ENCODE results near the gene LHX5. TPM values are rescaled to one million over a fixed set of nuclear protein-coding genes. Genes with fewer than 3 reads are reported as not detected.
A peak's percentile ranks its signal among the peaks of the same experiment; 100 is the strongest.

The LHX5 gene
- total RNA-seq, 1 experiment from 2014 or later = 1.9 TPM

DNA sequence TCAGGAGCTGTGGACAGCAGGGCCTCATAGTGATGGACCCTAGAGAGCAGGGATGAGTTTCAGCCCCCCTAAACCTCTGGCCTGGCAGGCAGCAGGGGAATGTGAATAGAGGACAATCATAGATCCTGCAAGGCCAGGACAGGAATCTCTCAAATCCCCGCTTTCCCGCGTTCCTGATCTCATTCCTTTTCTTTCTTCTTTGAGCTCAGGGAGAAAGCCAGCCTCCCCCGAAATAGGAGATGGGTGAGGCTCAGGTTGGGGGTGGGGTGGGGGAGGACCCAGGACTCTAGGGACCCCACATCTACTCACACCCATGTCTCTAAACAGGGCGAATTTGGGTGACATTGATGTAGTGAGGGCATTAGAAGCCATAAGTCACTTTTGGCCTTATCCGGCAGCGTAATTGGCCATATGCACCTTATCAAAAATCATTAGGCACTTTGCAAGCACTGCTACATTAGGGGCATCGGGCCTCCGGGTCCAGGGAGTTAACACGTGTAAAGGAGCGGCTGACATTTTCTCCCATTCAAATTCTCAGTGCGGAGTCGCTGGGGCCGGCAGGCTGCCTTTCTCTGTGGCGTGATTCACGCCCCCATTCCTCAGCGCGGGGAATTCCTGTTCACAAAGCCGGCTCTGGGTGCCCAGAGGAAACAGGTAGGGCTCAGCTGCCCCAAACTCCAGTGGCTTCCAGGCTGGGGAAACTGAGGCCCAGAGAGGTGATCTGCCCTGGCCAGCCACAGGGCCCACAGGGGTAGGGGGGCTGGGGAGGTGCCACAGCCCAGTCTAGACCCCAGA lies 1.5 kb downstream of the LHX5 start:
- no peak overlapping the region for H3K14ac ChIP-seq (ENCODE audit: insufficient read depth, low read length)
- H3K23me2 ChIP-seq (ENCODE audit: insufficient read length, low read depth, low read length, poor library complexity, severe bottlenecking) = peaks cover 20% of the 10 kb centered on the region
- no peak overlapping the region for H4K91ac ChIP-seq (ENCODE audit: insufficient read length, low read depth, low read length)
- H2BK15ac ChIP-seq (ENCODE audit: low read depth, low read length) = no peak overlapping the region
- H3K27me3 ChIP-seq (ENCODE audit: insufficient read depth, low read length) = peaks cover 97% of the 10 kb centered on the region
- Mint-ChIP-seq H3K36me3 (ENCODE audit: insufficient read depth in 1 of 3, low read depth in 3 of 3) (peaks cover 0 to 28% (median 0%) of the 10 kb centered on the region in 3 experiments; a peak in 4 of 7 replicates), H3K4me1 (peaks cover 57 to 72% of the 10 kb centered on the region in 2 experiments), H3K4me3 (peak overlapping the region; percentile 35 to 58), H3K9me3 (peaks cover 0 to 7% of the 10 kb centered on the region in 2 experiments; a peak in 2 of 5 replicates), H3K27ac (no peak overlapping the region), H3K27me3 (ENCODE audit: low read depth) (peaks cover 99% of the 10 kb centered on the region)
- H2BK5ac ChIP-seq (ENCODE audit: insufficient read length, low read length) = no peak overlapping the region
- H2AK5ac ChIP-seq (ENCODE audit: insufficient read length, low read length) = no peak overlapping the region
- no peaks in the 10 kb centered on the region for H3K9me3 ChIP-seq (ENCODE audit: control insufficient read depth, low read depth, low read length)
- H3K4ac ChIP-seq (ENCODE audit: low read depth, low read length) = no peak overlapping the region
- no peak overlapping the region for H3K27ac ChIP-seq (ENCODE audit: insufficient read length, low read depth, low read length)
- H4K8ac ChIP-seq (replicated peaks; ENCODE audit: insufficient read length, low read depth, low read length) = no peak overlapping the region
- H3T11ph ChIP-seq (ENCODE audit: low read length) = no peak overlapping the region
- no CpG with 5 or more reads among the region's 19 CpGs for WGBS (ENCODE audit: extremely low coverage, insufficient read length, low lambda C conversion rate)
- no peak overlapping the region for H2BK20ac ChIP-seq (ENCODE audit: low read depth, low read length, poor library complexity, severe bottlenecking)
- H3K23ac ChIP-seq (ENCODE audit: insufficient read length, low read depth, low read length) = no peak overlapping the region
- H4K5ac ChIP-seq (ENCODE audit: insufficient read length, low read depth, low read length) = no peak overlapping the region
- H4K20me1 ChIP-seq (ENCODE audit: control insufficient read depth, insufficient read depth, insufficient read length) = no peaks in the 10 kb centered on the region
- no peak overlapping the region for H3K9ac ChIP-seq (ENCODE audit: extremely low read depth, insufficient read length, low read length)
- H3K56ac ChIP-seq (ENCODE audit: insufficient read length, low read depth, low read length) = no peak overlapping the region
- no peaks in the 10 kb centered on the region for H3K79me1 ChIP-seq (ENCODE audit: insufficient read depth, low read depth, low read length, poor library complexity, severe bottlenecking)
- no peak overlapping the region for H3K18ac ChIP-seq (ENCODE audit: insufficient read length, low read depth, low read length)
- TF ChIP-seq, protein P1, sequence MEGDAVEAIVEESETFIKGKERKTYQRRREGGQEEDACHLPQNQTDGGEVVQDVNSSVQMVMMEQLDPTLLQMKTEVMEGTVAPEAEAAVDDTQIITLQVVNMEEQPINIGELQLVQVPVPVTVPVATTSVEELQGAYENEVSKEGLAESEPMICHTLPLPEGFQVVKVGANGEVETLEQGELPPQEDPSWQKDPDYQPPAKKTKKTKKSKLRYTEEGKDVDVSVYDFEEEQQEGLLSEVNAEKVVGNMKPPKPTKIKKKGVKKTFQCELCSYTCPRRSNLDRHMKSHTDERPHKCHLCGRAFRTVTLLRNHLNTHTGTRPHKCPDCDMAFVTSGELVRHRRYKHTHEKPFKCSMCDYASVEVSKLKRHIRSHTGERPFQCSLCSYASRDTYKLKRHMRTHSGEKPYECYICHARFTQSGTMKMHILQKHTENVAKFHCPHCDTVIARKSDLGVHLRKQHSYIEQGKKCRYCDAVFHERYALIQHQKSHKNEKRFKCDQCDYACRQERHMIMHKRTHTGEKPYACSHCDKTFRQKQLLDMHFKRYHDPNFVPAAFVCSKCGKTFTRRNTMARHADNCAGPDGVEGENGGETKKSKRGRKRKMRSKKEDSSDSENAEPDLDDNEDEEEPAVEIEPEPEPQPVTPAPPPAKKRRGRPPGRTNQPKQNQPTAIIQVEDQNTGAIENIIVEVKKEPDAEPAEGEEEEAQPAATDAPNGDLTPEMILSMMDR (conservative IDR thresholded peaks at IDR 0.05) = no peak
- H2BK12ac ChIP-seq (ENCODE audit: insufficient read length, low read depth, low read length) = no peak overlapping the region
- no peak overlapping the region for H3K4me2 ChIP-seq (ENCODE audit: insufficient read depth, insufficient read length, low read length)
- no peak overlapping the region for H2AFZ ChIP-seq (ENCODE audit: low read length)
- DNase-seq = peak; percentile 40
- H3K4me1 ChIP-seq (ENCODE audit: insufficient read depth, low read length) = no peaks in the 10 kb centered on the region; the same call in 1 of the 2 replicates
- no peak overlapping the region for H2BK120ac ChIP-seq (ENCODE audit: low read depth, low read length, poor library complexity, severe bottlenecking)
- H3K79me2 ChIP-seq (ENCODE audit: insufficient read depth, low read length) = no peaks in the 10 kb centered on the region
